ENCODE results near the gene SNX11.

DNA sequence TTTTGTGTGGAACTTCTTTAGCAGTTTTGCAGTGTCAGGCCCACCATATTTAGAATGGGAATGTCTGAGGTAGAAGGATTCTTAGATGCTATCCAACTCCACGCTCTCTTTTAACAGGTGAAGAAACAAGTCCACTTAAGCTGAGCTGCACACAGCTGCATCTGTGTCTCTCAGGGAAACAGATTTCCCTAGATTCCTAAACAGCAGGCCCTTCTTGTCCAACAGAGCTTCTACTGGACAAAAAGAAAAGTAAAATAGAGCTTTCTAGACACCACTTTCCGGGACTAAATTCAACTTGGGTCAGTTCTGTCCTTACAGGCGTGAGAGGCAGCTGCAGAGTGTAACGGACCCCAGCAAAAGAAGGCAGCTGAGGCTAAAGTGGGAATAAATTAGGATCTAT lies 51.7 kb downstream of the SNX11 start:
- no peak for TF ChIP-seq POLR2A (IDR thresholded peaks at IDR 0.05)
- TF ChIP-seq, protein P1, sequence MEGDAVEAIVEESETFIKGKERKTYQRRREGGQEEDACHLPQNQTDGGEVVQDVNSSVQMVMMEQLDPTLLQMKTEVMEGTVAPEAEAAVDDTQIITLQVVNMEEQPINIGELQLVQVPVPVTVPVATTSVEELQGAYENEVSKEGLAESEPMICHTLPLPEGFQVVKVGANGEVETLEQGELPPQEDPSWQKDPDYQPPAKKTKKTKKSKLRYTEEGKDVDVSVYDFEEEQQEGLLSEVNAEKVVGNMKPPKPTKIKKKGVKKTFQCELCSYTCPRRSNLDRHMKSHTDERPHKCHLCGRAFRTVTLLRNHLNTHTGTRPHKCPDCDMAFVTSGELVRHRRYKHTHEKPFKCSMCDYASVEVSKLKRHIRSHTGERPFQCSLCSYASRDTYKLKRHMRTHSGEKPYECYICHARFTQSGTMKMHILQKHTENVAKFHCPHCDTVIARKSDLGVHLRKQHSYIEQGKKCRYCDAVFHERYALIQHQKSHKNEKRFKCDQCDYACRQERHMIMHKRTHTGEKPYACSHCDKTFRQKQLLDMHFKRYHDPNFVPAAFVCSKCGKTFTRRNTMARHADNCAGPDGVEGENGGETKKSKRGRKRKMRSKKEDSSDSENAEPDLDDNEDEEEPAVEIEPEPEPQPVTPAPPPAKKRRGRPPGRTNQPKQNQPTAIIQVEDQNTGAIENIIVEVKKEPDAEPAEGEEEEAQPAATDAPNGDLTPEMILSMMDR (IDR thresholded peaks at IDR 0.05), result no peak
- no peak for TF ChIP-seq EP300 (IDR thresholded peaks at IDR 0.05)
